HG03280 (cell line): ENCODE data around the gene SLC39A11.
A peak's percentile ranks its signal among the peaks of the same experiment; 100 is the strongest.
"Not testable (repeated sequence)": the region's sequence is repeated elsewhere in the genome, so short reads cannot be mapped to it uniquely, and the experiment has no call there.

Source experiments
- ATAC-seq: cut with Tn5 transposase; IDR thresholded peaks from one replicate; pipeline ENCODE4 v1.9.1; 2021; ENCODE audit warnings: mild to moderate bottlenecking, moderate library complexity; ENCODE audit not compliant: unreplicated experiment

SLC39A11 gene

DNA sequence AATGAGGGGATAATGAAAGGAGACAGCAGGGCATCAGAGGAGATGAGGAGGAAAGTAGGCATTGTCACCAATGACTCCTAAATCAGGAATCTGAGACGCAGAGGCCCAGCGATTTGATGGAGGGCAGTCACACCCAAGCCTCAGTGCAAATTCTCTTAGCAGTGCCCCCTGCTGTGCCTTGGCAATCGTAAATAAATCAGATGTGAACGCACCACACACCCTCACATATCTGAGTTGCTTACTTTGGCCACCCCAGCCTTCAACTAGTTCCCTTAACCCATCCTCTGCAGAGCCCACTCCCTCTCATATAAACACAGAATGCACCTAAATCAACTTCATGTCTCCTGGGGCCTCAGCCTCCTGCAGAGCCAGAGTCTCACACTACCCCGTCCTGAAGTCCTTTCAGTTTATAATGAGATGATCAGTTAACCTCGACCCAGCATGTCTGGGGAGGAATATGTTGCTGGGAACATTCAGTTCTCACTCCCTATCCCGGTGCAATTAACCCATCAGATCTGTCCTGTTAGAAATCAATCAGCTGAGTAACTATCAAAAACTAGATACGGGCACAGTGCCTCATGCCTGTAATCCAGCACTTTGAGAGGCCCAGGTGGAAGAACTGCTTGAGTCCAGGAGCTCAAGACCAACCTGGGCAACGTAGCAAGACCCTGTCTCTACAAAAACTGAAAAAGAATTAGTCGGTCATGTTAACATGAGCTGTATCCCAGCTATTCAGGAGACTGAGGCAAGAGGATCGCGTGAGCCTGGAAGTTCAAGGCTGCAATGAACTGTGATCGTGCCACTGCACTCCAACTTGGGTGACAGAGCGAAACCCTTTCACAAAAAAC, 78.4 kb downstream of the SLC39A11 start:
- ATAC-seq: no peak

DNA sequence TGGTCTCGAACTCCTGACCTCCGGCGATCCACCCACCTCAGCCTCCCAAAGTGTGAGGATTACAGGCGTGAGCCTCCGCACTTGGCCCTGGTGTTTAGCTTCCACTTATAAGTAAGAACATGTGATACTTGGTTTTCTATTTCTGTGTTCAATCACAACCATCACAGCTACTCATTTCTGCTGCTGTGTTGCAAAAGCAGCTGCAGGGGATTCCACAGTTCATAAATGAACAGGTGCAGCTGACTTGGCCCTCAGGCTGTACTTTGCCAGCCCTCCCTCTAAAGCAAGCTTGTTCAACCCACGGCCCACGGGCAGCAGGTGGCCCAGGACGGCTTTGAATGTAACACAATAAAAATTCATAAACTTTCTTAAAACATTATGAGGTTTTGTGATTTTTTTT, 79.2 kb downstream of the SLC39A11 start:
- no peak for ATAC-seq

DNA sequence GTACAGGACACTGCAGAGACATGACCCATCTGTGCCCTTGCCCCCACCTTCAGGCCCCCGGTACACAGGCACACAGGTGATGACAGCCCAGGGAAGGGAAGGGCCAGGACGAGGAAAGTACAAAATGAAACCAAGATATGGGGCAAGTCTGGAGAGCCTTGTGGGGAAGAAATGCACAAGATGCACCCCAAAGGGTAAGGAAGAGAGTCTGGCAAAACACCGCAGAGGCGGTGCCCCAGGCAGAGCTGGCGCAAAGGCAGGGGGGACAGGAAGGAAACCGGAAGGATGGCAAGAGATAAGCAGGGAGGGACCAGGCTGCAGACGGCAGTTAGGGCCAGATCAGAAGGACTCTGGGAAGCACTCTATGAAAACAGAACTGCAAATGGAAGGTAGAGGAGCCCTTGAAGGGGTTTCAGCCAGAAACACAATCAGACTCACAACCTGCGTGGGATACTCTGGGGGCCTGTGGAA, 81.4 kb downstream of the SLC39A11 start:
- ATAC-seq: no peak

DNA sequence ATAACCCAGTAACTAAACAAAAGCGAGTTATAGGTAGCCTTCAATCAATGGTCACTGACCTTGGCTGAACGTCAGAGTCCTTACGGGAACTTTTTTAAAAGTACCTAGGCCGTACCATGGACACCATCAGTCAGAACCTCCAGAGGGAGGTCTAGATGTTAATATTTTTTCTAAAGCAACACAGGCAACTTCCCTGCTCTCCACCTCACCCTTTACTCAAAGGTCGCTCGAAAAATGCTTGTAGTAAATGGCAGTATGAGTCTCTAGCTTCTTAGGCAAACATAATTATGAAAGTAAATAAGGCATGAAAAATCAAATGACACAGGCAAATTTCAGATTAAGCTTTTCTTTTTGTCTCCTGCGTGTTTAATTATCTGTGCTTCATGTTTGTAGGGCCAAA, 82.1 kb downstream of the SLC39A11 start:
- ATAC-seq: no peak

DNA sequence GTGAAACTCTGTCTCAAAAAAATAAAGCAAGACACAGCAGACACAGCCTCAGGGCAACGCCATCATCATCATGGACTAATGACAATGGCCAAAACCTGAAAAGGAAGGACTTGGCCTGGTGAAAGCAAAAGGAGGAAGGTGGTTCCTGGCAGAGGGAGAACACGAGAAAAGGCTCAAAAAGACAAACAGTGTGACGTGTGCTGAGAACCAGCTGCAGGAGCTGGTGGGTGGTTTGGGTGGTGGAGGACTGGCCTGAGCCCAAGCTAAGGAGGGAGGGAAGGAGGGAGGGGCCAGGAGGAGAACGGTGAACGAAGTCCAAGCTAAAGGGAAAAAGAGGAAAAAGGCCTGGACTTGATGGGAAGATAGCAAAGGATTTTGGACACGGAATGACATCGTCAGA, 85.1 kb downstream of the SLC39A11 start:
- no peak for ATAC-seq

- no peak for ATAC-seq
Observed at GRCh38 chr17:73005360-73005759, 87.1 kb downstream of the SLC39A11 start.

DNA sequence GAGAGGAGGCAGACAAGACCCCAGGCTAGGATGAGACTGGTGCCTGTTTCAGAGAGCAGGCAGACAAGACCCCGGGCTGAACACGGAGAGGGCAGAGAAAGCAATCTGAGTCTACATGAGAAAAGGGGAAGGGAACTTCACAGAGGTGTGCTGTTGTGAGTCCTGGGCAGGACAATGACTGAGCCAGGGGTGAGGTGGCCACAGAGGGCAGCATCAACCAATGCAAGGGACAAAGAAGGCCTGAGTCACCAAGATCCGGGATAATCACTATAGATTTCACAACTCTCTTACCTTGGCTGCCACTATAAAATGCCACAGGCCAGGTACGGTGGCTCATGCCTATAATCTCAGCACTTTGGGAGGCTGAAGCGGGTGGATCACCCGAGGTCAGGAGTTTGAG, 89.0 kb downstream of the SLC39A11 start:
- ATAC-seq: no peak

DNA sequence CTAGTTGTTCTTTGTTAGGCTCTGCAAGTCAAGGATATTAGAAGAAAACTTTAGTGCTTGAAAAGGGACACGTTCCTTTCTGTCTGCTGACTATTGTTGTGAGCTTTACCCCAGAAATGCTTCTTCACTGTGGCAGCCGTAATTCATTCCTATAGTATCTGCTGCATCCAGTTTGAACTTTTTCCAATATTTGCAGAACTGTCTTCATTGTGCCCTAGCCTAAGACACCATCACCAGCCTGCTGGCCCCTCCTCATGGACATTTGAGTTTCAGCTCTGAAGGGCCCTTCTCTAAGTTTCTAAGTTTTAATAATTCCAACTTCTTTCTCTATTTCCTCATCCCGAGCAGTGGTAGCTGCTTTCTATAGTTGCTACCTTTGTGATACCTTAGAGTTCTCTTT, 91.7 kb downstream of the SLC39A11 start:
- ATAC-seq: no peak

DNA sequence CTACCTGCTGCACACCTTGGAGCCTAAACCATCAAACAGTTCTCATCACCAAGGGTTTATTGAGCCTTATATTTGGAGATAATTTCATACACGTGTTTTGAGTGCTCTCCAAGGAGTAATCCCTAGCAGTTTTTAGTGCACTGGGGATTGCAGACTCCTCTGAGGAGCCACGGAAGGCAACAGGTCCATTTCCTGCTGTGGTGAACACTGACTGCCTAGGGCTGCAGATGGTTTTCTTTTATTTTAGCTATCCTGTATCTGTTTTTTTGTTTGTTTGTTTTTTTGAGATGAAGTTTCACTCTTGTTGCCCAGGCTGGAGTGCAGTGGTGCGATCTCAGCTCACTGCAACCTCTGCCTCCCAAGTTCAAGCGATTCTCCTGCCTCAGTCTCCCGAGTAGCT, 93.0 kb downstream of the SLC39A11 start:
- not testable (repeated sequence) for ATAC-seq

DNA sequence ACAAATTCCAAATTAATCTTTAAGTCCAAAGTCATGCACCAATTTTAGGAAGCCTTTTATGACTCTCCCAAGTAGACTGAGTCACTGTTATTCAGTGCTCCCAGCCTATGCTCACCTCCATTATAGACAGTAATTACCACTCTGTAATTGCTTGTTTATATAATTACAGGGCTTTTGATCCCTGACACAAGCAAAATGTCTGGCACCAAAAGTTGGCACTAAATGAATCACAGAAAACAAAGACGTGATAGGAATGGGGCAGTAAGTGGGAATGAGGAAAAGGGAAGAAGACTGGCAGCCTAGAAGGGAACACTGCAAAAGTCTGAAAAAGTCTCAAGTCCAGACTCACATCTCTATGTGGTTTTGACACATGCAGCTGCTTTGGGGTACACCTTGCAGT, 94.1 kb downstream of the SLC39A11 start:
- no peak for ATAC-seq

DNA sequence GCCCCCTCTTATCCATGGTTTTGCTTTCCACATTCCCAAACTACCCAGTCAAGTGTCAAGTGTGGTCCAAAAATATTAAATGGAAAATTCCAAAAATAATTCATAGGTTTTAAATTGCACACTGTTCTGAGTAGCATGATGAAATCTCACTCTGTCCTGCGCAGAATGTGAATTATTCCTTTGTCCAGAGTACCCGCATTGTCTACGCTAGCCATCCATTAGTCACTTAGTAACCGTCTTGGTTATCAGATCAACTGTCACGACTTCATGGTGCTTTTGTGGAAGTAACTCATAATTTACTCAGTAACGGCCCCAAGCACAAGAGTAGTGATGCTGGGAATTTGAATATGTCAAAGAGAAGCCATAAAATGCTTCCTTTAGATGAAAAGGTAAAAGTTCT, 94.9 kb downstream of the SLC39A11 start:
- no peak for ATAC-seq

GRCh38 chr17:72996791-72997190, 95.7 kb downstream of the SLC39A11 start:
- no peak for ATAC-seq

DNA sequence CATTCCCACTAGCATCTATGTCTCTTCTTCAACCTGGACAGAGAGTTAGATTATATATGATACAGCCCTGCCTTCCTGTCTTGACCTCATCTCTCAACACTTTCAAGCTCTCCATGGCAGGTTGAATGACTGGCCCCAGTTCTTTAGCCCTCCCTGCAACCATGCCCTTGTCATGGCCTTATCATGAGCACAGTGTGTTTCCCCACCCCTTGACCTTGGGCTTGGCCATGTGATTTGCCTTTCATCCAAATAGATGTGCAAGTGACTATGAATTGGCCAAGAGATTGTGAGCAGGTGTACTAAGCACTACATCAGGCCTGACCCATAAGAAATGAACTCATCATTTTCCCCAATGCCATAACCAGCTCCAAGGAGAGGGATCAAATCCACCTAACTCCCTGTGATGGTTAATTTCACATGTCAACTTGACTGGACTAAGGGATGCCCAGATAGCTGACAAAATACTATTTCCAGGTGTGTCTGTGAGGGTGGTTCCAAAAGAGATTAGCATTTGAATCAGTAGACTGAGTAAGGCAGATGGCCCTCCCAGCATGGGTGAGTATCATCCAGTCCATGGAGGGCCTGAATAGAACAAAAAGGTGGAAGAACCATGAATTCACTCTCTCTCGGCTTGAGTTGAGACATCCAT, 97.4 kb downstream of the SLC39A11 start:
- no peak for ATAC-seq

GRCh38 chr17:72992783-72993467, 99.6 kb downstream of the SLC39A11 start:
- ATAC-seq: not testable (repeated sequence)

GRCh38 chr17:72991651-72992050, 100.8 kb downstream of the SLC39A11 start:
- no peak for ATAC-seq

GRCh38 chr17:72989074-72989610, 103.3 kb downstream of the SLC39A11 start:
- no peak for ATAC-seq

GRCh38 chr17:72988451-72988850, 104.0 kb downstream of the SLC39A11 start:
- ATAC-seq: no peak

- no peak for ATAC-seq
Observed at GRCh38 chr17:72987166-72987565, 105.3 kb downstream of the SLC39A11 start.

DNA sequence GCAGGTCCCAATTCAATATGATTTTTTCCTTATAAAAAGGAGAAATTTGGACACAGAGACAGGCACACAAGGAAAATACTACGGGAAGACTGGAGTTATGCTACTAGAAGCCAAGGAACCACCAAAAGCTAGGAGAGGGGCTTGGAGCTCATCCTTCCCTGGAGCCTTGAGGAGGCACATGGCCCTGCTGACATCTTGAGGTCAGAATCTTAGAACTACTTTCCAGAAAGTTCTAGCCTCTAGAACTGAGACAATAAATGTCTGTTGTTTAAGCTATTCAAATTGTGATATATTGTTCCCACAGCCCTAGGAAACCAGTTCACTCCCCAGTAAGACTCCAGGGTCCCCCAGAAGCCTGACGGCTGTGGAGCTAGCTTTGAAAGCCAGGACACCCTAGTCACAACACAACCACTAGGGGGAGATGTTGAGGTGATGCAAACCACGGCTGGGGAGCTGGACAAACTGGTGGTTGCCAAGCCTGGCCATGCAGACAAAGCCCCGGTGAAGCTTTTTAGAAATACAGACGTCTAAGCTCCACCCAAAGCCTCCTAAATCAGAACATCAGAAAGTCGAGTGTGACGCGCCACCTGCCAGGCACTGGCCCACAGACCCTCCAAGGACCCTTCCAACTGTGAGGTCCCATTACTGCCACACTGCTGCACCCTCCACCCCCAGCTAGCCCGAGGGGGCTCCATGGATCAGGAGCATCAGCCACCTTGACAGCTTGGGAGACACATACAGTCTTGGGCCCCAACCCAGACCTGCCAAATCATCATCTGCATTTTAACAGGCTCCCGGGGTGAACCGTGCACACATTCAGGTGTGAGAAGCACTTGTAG, 106.4 kb downstream of the SLC39A11 start:
- ATAC-seq: peak; percentile 90

GRCh38 chr17:72984926-72985325, 107.6 kb downstream of the SLC39A11 start:
- ATAC-seq: no peak
